ENCODE data around the gene STIP1.
A peak's percentile ranks its signal among the peaks of the same experiment; 100 is the strongest.

The STIP1 gene

DNA sequence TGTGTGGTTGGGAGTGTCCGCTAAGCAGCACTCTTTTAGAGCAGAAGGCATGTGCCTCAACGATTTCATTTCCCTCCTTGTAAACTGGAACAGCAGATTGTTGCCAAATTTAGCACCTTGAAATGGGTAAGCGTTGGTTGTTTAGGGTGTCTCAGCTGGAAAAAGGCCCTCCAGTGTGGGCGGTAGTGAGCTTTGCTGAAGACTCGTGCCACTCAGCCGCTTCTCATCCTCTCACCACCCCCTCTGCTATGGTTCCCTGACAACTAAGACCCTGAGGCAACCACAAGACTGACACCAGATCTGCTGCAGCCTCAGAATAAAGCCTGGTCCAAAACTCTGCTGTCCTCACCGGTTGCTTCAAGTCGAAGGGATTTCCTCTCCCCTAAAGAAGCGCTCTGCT, 10.7 kb downstream of the STIP1 start:
- Histone ChIP-seq H3K27me3 (replicated peaks; ENCODE audit: control insufficient read depth, insufficient read depth, low read length, poor library complexity, severe bottlenecking) (no peaks in the 10 kb centered on the region), H3K4me3 (ENCODE audit: insufficient read depth, low read depth, low read length, poor library complexity, severe bottlenecking) (no peak overlapping the region), H3K4me1 (ENCODE audit: control insufficient read depth, insufficient read depth, low read length, poor library complexity, severe bottlenecking) (no peaks in the 10 kb centered on the region), H3K9me3 (ENCODE audit: control insufficient read depth, low read length) (no peaks in the 10 kb centered on the region), H3K27ac (ENCODE audit: insufficient read depth, low read length, poor library complexity, severe bottlenecking) (no peak overlapping the region), H3K36me3 (ENCODE audit: control insufficient read depth, insufficient read depth, low read length) (peaks cover 87% of the 10 kb centered on the region)
- no peak for DNase-seq

DNA sequence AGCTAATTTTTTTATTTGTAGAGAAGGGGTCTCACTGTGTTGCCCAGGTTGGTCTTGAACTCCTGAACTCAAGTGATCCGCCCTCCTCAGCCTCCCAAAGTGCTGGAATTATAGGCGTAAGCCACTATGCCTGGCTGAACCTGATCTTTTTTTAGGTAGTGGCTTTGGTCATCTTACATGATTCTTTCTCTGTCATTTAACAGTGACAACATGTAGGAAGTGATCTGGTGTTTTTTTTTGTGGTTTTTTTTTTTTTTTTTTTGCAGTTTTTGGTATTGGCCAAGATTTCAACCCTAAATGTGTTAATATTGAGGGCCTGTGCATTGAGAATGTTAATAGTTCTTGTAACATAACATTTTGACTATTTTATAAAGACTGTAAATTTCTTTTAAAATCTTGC, 12.5 kb downstream of the STIP1 start:
- H3K27ac ChIP-seq (ENCODE audit: insufficient read depth, low read length, poor library complexity, severe bottlenecking): no peak overlapping the region
- no peak for DNase-seq
- H3K4me3 ChIP-seq (ENCODE audit: insufficient read depth, low read depth, low read length, poor library complexity, severe bottlenecking): no peak overlapping the region
- H3K4me1 ChIP-seq (ENCODE audit: control insufficient read depth, insufficient read depth, low read length, poor library complexity, severe bottlenecking): no peaks in the 10 kb centered on the region
- no peaks in the 10 kb centered on the region for H3K9me3 ChIP-seq (ENCODE audit: control insufficient read depth, low read length)
- H3K27me3 ChIP-seq (replicated peaks; ENCODE audit: control insufficient read depth, insufficient read depth, low read length, poor library complexity, severe bottlenecking): no peaks in the 10 kb centered on the region
- H3K36me3 ChIP-seq (ENCODE audit: control insufficient read depth, insufficient read depth, low read length): peaks cover 93% of the 10 kb centered on the region

DNA sequence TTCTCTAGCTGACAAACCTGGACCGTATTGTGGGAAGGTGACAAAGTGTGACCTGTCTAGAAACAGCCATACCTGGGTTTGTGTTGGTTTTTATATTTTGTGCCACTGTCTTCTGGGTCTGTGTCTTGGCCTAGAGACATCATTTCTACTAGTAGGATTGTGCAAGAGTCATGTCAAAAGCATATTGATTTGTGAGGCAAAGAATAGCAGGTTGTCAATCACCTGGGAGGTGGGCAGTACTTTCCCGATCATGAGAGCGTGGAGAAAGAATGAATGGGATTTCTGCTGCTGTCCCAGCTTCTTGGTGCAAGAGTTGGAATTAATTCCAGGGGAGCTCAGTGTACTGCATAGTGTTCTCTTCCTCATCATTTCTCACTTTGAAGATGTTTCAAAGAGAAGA, 15.6 kb downstream of the STIP1 start:
- H3K4me1 ChIP-seq (ENCODE audit: control insufficient read depth, insufficient read depth, low read length, poor library complexity, severe bottlenecking): peaks cover 20% of the 10 kb centered on the region
- H3K36me3 ChIP-seq (ENCODE audit: control insufficient read depth, insufficient read depth, low read length): peaks cover 71% of the 10 kb centered on the region

DNA sequence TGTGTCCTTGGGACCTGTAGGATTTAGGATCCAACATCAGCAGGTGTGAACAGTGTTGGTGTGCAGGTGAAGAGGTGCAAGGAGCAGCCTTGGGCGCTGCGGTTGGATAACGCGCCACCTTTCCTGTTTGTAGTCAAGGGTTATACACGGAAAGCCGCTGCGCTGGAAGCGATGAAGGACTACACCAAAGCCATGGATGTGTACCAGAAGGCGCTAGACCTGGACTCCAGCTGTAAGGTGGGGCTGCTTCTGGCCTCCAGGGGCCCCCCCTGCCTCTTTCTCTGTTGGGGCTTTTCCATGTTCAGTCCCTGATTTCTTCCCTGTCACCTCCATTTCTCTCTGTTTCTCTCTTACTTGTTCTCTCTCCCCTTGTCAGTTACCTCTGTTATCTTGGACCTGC, 17.0 kb downstream of the STIP1 start:
- Histone ChIP-seq H3K27me3 (replicated peaks; ENCODE audit: control insufficient read depth, insufficient read depth, low read length, poor library complexity, severe bottlenecking) (no peaks in the 10 kb centered on the region), H3K36me3 (ENCODE audit: control insufficient read depth, insufficient read depth, low read length) (peaks cover 56% of the 10 kb centered on the region), H3K27ac (ENCODE audit: insufficient read depth, low read length, poor library complexity, severe bottlenecking) (no peak overlapping the region), H3K9me3 (ENCODE audit: control insufficient read depth, low read length) (no peaks in the 10 kb centered on the region), H3K4me1 (ENCODE audit: control insufficient read depth, insufficient read depth, low read length, poor library complexity, severe bottlenecking) (peaks cover 35% of the 10 kb centered on the region), H3K4me3 (ENCODE audit: insufficient read depth, low read depth, low read length, poor library complexity, severe bottlenecking) (no peak overlapping the region)
- DNase-seq: no peak

More for the DNA sequence above, 15.6 kb downstream of the STIP1 start:
- Histone ChIP-seq H3K27ac (ENCODE audit: insufficient read depth, low read length, poor library complexity, severe bottlenecking) (no peak overlapping the region), H3K9me3 (ENCODE audit: control insufficient read depth, low read length) (no peaks in the 10 kb centered on the region), H3K27me3 (replicated peaks; ENCODE audit: control insufficient read depth, insufficient read depth, low read length, poor library complexity, severe bottlenecking) (no peaks in the 10 kb centered on the region), H3K4me3 (ENCODE audit: insufficient read depth, low read depth, low read length, poor library complexity, severe bottlenecking) (no peak overlapping the region)
- no peak for DNase-seq

DNA sequence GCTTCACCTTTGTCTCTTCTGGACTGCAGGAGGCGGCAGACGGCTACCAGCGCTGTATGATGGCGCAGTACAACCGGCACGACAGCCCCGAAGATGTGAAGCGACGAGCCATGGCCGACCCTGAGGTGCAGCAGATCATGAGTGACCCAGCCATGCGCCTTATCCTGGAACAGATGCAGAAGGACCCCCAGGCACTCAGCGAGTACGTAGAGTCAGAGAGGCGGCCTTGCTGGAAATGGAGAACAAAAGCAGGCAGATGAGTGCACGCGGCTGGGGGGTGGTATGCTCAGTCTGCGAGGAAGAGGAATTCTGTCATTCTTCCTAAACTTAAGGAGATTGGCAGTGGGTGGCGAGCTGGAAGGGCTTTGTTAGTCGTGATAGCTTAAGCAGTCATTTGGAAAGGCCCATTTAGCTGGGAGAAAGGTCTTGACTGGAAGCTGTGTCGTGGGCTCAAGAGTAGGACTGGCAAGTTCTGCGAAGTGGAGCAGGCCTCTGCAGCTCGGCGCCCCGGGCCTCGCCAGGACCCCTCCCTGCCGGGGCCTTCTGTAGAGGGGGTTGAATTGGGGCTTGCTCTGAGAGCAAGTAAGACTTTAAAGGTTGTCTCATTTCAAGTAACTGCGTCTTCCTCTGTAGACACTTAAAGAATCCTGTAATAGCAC, 17.6 kb downstream of the STIP1 start:
- Histone ChIP-seq H3K4me3 (ENCODE audit: insufficient read depth, low read depth, low read length, poor library complexity, severe bottlenecking) (no peak overlapping the region), H3K27me3 (replicated peaks; ENCODE audit: control insufficient read depth, insufficient read depth, low read length, poor library complexity, severe bottlenecking) (no peaks in the 10 kb centered on the region), H3K36me3 (ENCODE audit: control insufficient read depth, insufficient read depth, low read length) (peaks cover 51% of the 10 kb centered on the region), H3K27ac (ENCODE audit: insufficient read depth, low read length, poor library complexity, severe bottlenecking) (no peak overlapping the region), H3K9me3 (ENCODE audit: control insufficient read depth, low read length) (no peaks in the 10 kb centered on the region), H3K4me1 (ENCODE audit: control insufficient read depth, insufficient read depth, low read length, poor library complexity, severe bottlenecking) (peaks cover 40% of the 10 kb centered on the region)
- no peak for DNase-seq

DNA sequence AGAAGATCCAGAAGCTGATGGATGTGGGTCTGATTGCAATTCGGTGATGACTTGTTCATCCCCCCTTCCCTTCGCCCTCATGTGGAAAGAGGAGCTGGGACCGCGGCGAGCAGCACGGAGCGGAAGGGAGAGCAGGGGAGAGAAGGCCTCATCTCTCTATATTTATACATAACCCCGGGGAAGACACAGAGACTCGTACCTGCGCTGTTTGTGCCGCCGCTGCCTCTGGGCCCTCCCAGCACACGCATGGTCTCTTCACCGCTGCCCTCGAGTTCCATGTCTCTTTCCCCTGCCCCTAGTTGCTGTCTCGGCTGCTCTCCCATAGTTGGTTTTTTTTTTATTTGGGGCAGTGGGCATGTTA, 18.1 kb downstream of the STIP1 start:
- no peak for DNase-seq
- Histone ChIP-seq H3K4me3 (ENCODE audit: insufficient read depth, low read depth, low read length, poor library complexity, severe bottlenecking) (no peak overlapping the region), H3K27ac (ENCODE audit: insufficient read depth, low read length, poor library complexity, severe bottlenecking) (no peak overlapping the region), H3K4me1 (ENCODE audit: control insufficient read depth, insufficient read depth, low read length, poor library complexity, severe bottlenecking) (peaks cover 43% of the 10 kb centered on the region), H3K9me3 (ENCODE audit: control insufficient read depth, low read length) (no peaks in the 10 kb centered on the region), H3K27me3 (replicated peaks; ENCODE audit: control insufficient read depth, insufficient read depth, low read length, poor library complexity, severe bottlenecking) (no peaks in the 10 kb centered on the region), H3K36me3 (ENCODE audit: control insufficient read depth, insufficient read depth, low read length) (peaks cover 46% of the 10 kb centered on the region)

DNA sequence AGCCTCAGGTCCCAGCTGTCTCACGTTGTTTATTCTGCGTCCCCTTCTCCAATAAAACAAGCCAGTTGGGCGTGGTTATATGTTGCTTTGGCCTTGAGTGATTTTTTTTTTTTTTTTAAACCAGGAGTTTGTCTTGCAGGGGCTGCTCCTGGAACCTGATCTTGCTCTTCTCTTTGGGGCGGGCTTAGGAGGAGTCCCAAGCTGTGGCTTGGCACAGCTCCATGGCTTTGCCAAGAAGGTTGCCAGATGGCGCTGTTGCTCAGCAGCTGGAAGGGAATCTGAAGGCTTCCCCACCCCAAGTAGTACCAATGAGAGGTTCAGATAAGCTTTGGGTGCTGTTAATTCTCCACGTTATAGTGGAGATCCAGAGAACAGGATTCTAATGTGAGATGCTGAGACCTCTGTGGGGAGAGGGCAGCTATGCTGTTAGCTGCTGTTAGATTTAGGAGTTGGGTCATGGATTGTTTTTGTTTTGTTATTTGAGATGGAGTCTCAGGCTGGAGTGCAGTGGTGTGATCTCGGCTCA, 18.6 kb downstream of the STIP1 start:
- DNase-seq: peak; percentile 71 to 78 (median 73)
- Histone ChIP-seq H3K27me3 (replicated peaks; ENCODE audit: control insufficient read depth, insufficient read depth, low read length, poor library complexity, severe bottlenecking) (no peaks in the 10 kb centered on the region), H3K27ac (ENCODE audit: insufficient read depth, low read length, poor library complexity, severe bottlenecking) (no peak overlapping the region), H3K36me3 (ENCODE audit: control insufficient read depth, insufficient read depth, low read length) (peaks cover 48% of the 10 kb centered on the region), H3K9me3 (ENCODE audit: control insufficient read depth, low read length) (no peaks in the 10 kb centered on the region), H3K4me3 (ENCODE audit: insufficient read depth, low read depth, low read length, poor library complexity, severe bottlenecking) (no peak overlapping the region), H3K4me1 (ENCODE audit: control insufficient read depth, insufficient read depth, low read length, poor library complexity, severe bottlenecking) (peaks cover 43% of the 10 kb centered on the region)

DNA sequence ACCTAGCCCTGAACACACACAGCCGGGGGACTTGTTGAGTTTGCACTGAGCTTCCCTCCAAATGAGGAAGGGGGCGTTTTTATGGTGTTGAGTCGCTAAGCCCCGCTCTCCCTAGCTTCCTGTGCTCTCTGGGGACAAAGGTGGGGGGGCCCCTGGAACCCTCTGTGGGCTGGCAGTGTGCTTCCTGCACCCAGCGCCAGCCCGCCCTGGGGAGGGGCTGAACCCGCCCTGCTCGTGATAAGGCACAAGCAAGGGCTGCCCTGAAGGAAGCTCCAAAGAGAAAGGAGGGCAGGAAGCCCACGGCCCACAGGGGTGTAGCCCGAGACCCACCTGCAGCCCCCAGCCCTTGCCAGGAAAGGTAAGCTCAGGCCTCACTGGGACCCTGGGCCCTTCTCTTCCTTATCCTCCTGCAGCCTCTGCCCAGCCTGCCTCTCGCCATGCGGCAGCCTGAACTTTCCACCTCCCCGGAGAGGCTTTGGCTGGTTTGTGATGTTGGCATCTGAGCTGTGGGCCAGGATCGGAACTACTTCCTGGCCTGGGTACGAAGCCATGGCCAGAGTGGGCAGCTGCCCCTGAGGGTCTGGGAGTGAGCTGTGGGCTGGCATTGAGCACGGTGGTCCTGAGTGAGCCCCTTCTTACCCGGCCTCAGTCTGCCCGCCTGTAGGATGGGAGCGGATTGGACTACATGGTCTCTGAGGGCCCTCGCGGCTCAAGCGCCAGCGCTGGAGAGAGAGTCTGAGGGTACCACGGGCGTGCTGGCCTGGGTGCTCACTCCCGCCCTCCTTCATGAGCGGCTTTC, 20.7 kb downstream of the STIP1 start, which contains the start of gene FERMT3:
TSS of gene FERMT3 (plus strand) at position 265 of the 799 bp plus-strand sequence. CDS start 644 bp downstream, outside the sequence.
- peaks cover 43% of the 10 kb centered on the region for H3K4me1 ChIP-seq (ENCODE audit: control insufficient read depth, insufficient read depth, low read length, poor library complexity, severe bottlenecking)
- H3K9me3 ChIP-seq (ENCODE audit: control insufficient read depth, low read length): no peaks in the 10 kb centered on the region
- peaks cover 47% of the 10 kb centered on the region for H3K36me3 ChIP-seq (ENCODE audit: control insufficient read depth, insufficient read depth, low read length)
- DNase-seq: peak in 2 of 3 donors; percentile 48 to 52
- H3K27me3 ChIP-seq (replicated peaks; ENCODE audit: control insufficient read depth, insufficient read depth, low read length, poor library complexity, severe bottlenecking): no peaks in the 10 kb centered on the region
- peak within 1 kb of the TSS; percentile 84 for H3K4me3 ChIP-seq (ENCODE audit: insufficient read depth, low read depth, low read length, poor library complexity, severe bottlenecking)
- H3K27ac ChIP-seq (ENCODE audit: insufficient read depth, low read length, poor library complexity, severe bottlenecking): peak within 1 kb of the TSS; percentile 81

DNA sequence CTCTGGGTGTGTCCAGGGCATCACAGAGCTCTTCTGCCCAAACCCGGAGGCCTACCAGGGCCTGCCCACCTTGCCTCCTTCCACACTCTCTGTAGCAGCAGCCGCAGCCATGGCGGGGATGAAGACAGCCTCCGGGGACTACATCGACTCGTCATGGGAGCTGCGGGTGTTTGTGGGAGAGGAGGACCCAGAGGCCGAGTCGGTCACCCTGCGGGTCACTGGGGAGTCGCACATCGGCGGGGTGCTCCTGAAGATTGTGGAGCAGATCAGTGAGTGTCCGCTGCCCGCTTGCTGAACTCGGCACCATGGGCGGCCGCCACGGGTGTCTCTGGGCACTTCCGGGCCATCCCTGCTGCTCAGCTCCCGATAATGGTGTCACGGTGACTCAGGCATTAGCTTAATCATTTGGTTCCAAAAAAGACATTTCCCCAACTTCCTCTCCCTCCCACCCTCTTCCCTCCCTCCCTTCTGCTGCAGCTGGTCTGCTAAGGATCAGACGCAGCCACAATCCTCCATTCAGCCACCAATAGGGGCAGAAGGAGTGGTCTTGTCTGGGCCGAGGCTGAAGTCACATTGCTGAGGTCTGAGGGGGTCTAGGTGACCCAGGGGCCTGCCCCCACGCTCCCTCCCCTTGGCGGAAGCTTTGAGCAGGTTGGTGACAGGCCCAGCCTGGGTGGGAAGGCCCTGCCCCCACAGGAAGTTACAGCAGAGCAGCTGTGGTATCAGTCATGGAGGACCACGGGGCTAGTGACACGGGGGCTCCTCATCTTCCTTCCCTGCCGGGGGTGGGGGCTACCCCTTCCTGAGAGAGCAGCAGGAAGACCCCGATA, 21.5 kb downstream of the STIP1 start:
- Histone ChIP-seq H3K9me3 (ENCODE audit: control insufficient read depth, low read length) (no peaks in the 10 kb centered on the region), H3K27ac (ENCODE audit: insufficient read depth, low read length, poor library complexity, severe bottlenecking) (peak overlapping the region; percentile 81), H3K4me1 (ENCODE audit: control insufficient read depth, insufficient read depth, low read length, poor library complexity, severe bottlenecking) (peaks cover 43% of the 10 kb centered on the region), H3K27me3 (replicated peaks; ENCODE audit: control insufficient read depth, insufficient read depth, low read length, poor library complexity, severe bottlenecking) (no peaks in the 10 kb centered on the region), H3K36me3 (ENCODE audit: control insufficient read depth, insufficient read depth, low read length) (peaks cover 48% of the 10 kb centered on the region), H3K4me3 (ENCODE audit: insufficient read depth, low read depth, low read length, poor library complexity, severe bottlenecking) (peak overlapping the region; percentile 84)
- DNase-seq: peak; percentile 46 to 54 (median 46)

All from effector memory CD4-positive, alpha-beta T cell (primary cell).